GM10266 (cell line): ENCODE data around the gene SLC11A1.

Experiments
- DNase-seq: peaks from one replicate; pipeline ENCODE4 v3.0.0; 2012; ENCODE audit errors: extremely low spot score
- CTCF ChIP-seq: IDR thresholded peaks from 2 replicates; pipeline ENCODE4 v1.5.1; 2012; ENCODE audit warnings: mild to moderate bottlenecking, low read depth; ENCODE audit not compliant: control insufficient read depth, insufficient read depth; ENCODE audit errors: missing control alignments

The SLC11A1 gene

GRCh38 chr2:218354850-218355443 is 27.1 kb upstream of the SLC11A1 start:
- TF ChIP-seq CTCF: no peak
- DNase-seq: no peak

GRCh38 chr2:218357236-218358177 is 24.6 kb upstream of the SLC11A1 start:
- DNase-seq: no peak
- TF ChIP-seq CTCF: no peak

GRCh38 chr2:218360453-218360852 is 21.6 kb upstream of the SLC11A1 start:
- no peak for TF ChIP-seq CTCF
- no peak for DNase-seq

GRCh38 chr2:218362606-218363005 is 19.5 kb upstream of the SLC11A1 start:
- TF ChIP-seq CTCF: no peak
- no peak for DNase-seq

GRCh38 chr2:218363736-218364135 is 18.3 kb upstream of the SLC11A1 start:
- no peak for DNase-seq
- TF ChIP-seq CTCF: no peak

GRCh38 chr2:218364196-218364595 is 17.9 kb upstream of the SLC11A1 start:
- no peak for TF ChIP-seq CTCF
- no peak for DNase-seq
